Hepatocyte (in vitro differentiated cells): ENCODE data around the gene MAGOH. TPM values are rescaled to one million over a fixed set of nuclear protein-coding genes. Genes with fewer than 3 reads are reported as not detected.

Experiments
- DNase-seq: peaks from one replicate; pipeline ENCODE4 v3.0.0-alpha.2; 2016; ENCODE audit warnings: low spot score
- H2AFZ ChIP-seq: fragments of 200-600 bp; sonication (generic); 2 replicates; pipeline ENCODE4 v1.6.0; 2016; ENCODE audit warnings: antibody characterized with exemption, mild to moderate bottlenecking
- H3K27ac ChIP-seq: fragments of 200-600 bp; sonication (generic); 2 replicates; pipeline ENCODE4 v1.5.1; 2016; ENCODE audit warnings: mild to moderate bottlenecking
- H3K27me3 ChIP-seq: fragments of 200-600 bp; sonication (generic); 2 replicates; pipeline ENCODE4 v1.6.1; 2016
- H3K36me3 ChIP-seq: fragments of 200-600 bp; sonication (generic); replicated peaks from 2 replicates; pipeline ENCODE4 v1.5.1; 2016; ENCODE audit warnings: low read depth; ENCODE audit not compliant: insufficient read depth
- H3K4me1 ChIP-seq: fragments of 200-600 bp; sonication (generic); 2 replicates; pipeline ENCODE4 v1.5.1; 2016; ENCODE audit warnings: mild to moderate bottlenecking, moderate library complexity; ENCODE audit not compliant: insufficient read depth
- H3K4me2 ChIP-seq: fragments of 200-600 bp; sonication (generic); 2 replicates; pipeline ENCODE4 v1.6.0; 2016
- H3K4me3 ChIP-seq: fragments of 200-600 bp; sonication (generic); 2 replicates; pipeline ENCODE4 v1.5.1; 2016; ENCODE audit warnings: mild to moderate bottlenecking
- H3K79me2 ChIP-seq: fragments of 200-600 bp; sonication (generic); 2 replicates; pipeline ENCODE4 v1.6.0; 2017; ENCODE audit warnings: mild to moderate bottlenecking
- H3K9me2 ChIP-seq: fragments of 200-600 bp; sonication (generic); replicated peaks from 2 replicates; pipeline ENCODE4 v1.6.0; 2017; ENCODE audit warnings: mild to moderate bottlenecking; ENCODE audit not compliant: insufficient read depth
- H3K9me3 ChIP-seq: fragments of 200-600 bp; sonication (generic); 2 replicates; pipeline ENCODE4 v1.5.1; 2016; ENCODE audit warnings: low read depth, mild to moderate bottlenecking
- H4K20me1 ChIP-seq: fragments of 200-600 bp; sonication (generic); 2 replicates; pipeline ENCODE4 v1.6.0; 2016; ENCODE audit warnings: mild to moderate bottlenecking; ENCODE audit not compliant: insufficient read depth, poor library complexity, severe bottlenecking
- EZH2 ChIP-seq: fragments of 200-600 bp; sonication (generic); IDR thresholded peaks from 2 replicates; pipeline ENCODE4 v1.6.1; 2016; ENCODE audit warnings: antibody characterized with exemption, mild to moderate bottlenecking, borderline replicate concordance
- EZH2phosphoT487 ChIP-seq: fragments of 200-600 bp; sonication (generic); IDR thresholded peaks from one replicate; pipeline ENCODE4 v1.6.1; 2018; ENCODE audit warnings: antibody characterized with exemption, mild to moderate bottlenecking, low read depth, moderate library complexity; ENCODE audit not compliant: unreplicated experiment, severe bottlenecking
- WGBS: methylation state at CpG from one replicate; pipeline ENCODE4 v1.1.6; 2016; ENCODE audit warnings: low lambda C conversion rate; ENCODE audit errors: missing lambda C conversion rate; 5-methylcytosine and 5-hydroxymethylcytosine counted together
- polyA plus RNA-seq: library from polyadenylated mRNA; unstranded; fragments of >200 nt; fragmentation: Nextera tagmentation; extraction: Ambion mirVana; gene quantifications from 2 replicates; pipeline ENCODE4 v1.2.1, GENCODE V29; 2016
- total RNA-seq: library from RNA; depleted of rRNA; stranded (reverse); fragments of >200 nt; gene quantifications from 2 replicates; pipeline ENCODE4 v1.2.3, GENCODE V29; 2014
- TF ChIP-seq, protein P1 (sequence below): fragments of 200-600 bp; sonication (generic); IDR thresholded peaks from 2 replicates; pipeline ENCODE4 v1.5.1; 2016; ENCODE audit warnings: antibody characterized with exemption, mild to moderate bottlenecking; ENCODE audit not compliant: poor library complexity

The MAGOH gene
- total and polyA plus RNA-seq, 2 experiments from 2014 or later: 28.4 to 35.2 TPM

GRCh38 chr1:53272349-53272748, 34.0 kb upstream of the MAGOH start:
- Histone ChIP-seq H4K20me1 (no peaks in the 10 kb centered on the region), H3K9me3 (no peaks in the 10 kb centered on the region), H3K79me2 (no peaks in the 10 kb centered on the region), H3K36me3 (no peaks in the 10 kb centered on the region), H3K4me3 (no peak overlapping the region), H2AFZ (no peak overlapping the region), H3K9me2 (no peaks in the 10 kb centered on the region), H3K27ac (no peak overlapping the region), H3K27me3 (no peaks in the 10 kb centered on the region), H3K4me1 (no peaks in the 10 kb centered on the region), H3K4me2 (no peak overlapping the region)
- TF ChIP-seq, protein P1, sequence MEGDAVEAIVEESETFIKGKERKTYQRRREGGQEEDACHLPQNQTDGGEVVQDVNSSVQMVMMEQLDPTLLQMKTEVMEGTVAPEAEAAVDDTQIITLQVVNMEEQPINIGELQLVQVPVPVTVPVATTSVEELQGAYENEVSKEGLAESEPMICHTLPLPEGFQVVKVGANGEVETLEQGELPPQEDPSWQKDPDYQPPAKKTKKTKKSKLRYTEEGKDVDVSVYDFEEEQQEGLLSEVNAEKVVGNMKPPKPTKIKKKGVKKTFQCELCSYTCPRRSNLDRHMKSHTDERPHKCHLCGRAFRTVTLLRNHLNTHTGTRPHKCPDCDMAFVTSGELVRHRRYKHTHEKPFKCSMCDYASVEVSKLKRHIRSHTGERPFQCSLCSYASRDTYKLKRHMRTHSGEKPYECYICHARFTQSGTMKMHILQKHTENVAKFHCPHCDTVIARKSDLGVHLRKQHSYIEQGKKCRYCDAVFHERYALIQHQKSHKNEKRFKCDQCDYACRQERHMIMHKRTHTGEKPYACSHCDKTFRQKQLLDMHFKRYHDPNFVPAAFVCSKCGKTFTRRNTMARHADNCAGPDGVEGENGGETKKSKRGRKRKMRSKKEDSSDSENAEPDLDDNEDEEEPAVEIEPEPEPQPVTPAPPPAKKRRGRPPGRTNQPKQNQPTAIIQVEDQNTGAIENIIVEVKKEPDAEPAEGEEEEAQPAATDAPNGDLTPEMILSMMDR: no peak
- no peak for TF ChIP-seq EZH2phosphoT487
- no peak for TF ChIP-seq EZH2
- WGBS: 88% methylated on average over 4 of the region's 4 CpGs
- no peak for DNase-seq

- H3K27me3 ChIP-seq: no peaks in the 10 kb centered on the region
- H3K9me3 ChIP-seq: no peaks in the 10 kb centered on the region
- H3K4me3 ChIP-seq: no peak overlapping the region
- H3K9me2 ChIP-seq: no peaks in the 10 kb centered on the region
- no peaks in the 10 kb centered on the region for H3K4me1 ChIP-seq
- H3K36me3 ChIP-seq: no peaks in the 10 kb centered on the region
- DNase-seq: no peak
- H2AFZ ChIP-seq: no peak overlapping the region
- no peaks in the 10 kb centered on the region for H3K79me2 ChIP-seq
- TF ChIP-seq EZH2 (no peak), EZH2phosphoT487 (no peak)
- TF ChIP-seq, protein P1: no peak
- 99% methylated on average over 5 of the region's 5 CpGs for WGBS
- no peaks in the 10 kb centered on the region for H4K20me1 ChIP-seq
- no peak overlapping the region for H3K4me2 ChIP-seq
- H3K27ac ChIP-seq: no peak overlapping the region
Observed at GRCh38 chr1:53271446-53272090, 33.2 kb upstream of the MAGOH start.

GRCh38 chr1:53270873-53271272, 32.6 kb upstream of the MAGOH start:
- Histone ChIP-seq H3K27ac (no peak overlapping the region), H3K27me3 (no peaks in the 10 kb centered on the region), H4K20me1 (no peaks in the 10 kb centered on the region), H3K4me1 (no peaks in the 10 kb centered on the region), H3K4me3 (no peak overlapping the region), H3K79me2 (no peaks in the 10 kb centered on the region), H3K9me3 (no peaks in the 10 kb centered on the region), H2AFZ (no peak overlapping the region), H3K4me2 (no peak overlapping the region), H3K36me3 (no peaks in the 10 kb centered on the region), H3K9me2 (no peaks in the 10 kb centered on the region)
- TF ChIP-seq, protein P1: no peak
- no peak for TF ChIP-seq EZH2phosphoT487
- TF ChIP-seq EZH2: no peak
- no peak for DNase-seq
- WGBS: 89% methylated on average over 8 of the region's 8 CpGs
